GM18505 (cell line): Measurements from ENCODE around the gene ZNF513.
"Not testable (repeated sequence)": the region's sequence is repeated elsewhere in the genome, so short reads cannot be mapped to it uniquely, and the experiment has no call there.

Experiments
- ATAC-seq: cut with Tn5 transposase; IDR thresholded peaks from one replicate; pipeline ENCODE4 v1.9.1; 2021; ENCODE audit not compliant: unreplicated experiment
- POLR2A ChIP-seq: IDR thresholded peaks from 4 replicates; pipeline ENCODE4 v1.6.1; 2011; ENCODE audit warnings: borderline replicate concordance; ENCODE audit not compliant: insufficient read depth, insufficient read length; ENCODE audit errors: extremely low read depth

The ZNF513 gene

GRCh38 chr2:27380626-27381545 is at the start of gene ZNF513:
ZNF513 (minus strand) TSS chr2:27380734; CDS start chr2:27380526, 208 bp downstream.
- peak; percentile 80 for ATAC-seq
- TF ChIP-seq POLR2A = peak; percentile 77

- TF ChIP-seq POLR2A = no peak
- peak; percentile 58 for ATAC-seq
These were observed 48.5 kb upstream of the ZNF513 start for GRCh38 chr2:27428978-27429541.

- peak; percentile 90 for TF ChIP-seq POLR2A
- ATAC-seq = peak; percentile 84
These were observed 47.9 kb upstream of the ZNF513 start, which contains the start of gene NRBP1 for GRCh38 chr2:27428213-27428977. NRBP1 (plus strand) TSS chr2:27428631; CDS start chr2:27433274, 4,643 bp downstream.

- no peak for TF ChIP-seq POLR2A
- ATAC-seq = no peak
These were observed 47.3 kb upstream of the ZNF513 start for GRCh38 chr2:27427863-27428212.

GRCh38 chr2:27425039-27425438 is 44.5 kb upstream of the ZNF513 start:
- ATAC-seq = not testable (repeated sequence)

DNA sequence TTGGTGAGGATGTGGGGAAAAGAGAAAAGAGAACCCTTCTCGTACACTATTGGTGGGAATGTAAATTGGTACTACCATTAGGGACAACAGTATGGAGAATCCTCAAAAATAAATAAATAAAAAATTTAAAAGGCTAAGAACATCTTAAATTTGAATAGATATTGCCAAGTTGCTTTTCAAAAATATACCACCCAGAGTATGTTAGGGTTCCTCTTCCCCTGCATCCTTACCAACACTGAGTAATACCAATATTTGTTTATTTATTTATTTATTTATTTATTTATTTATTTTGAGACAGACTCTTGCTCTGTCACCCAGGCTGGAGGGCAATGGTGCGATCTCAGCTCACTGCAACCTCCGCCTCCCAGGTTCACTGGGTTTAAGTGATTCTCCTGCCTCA is 42.4 kb upstream of the ZNF513 start:
- ATAC-seq = no peak
- no peak for TF ChIP-seq POLR2A

GRCh38 chr2:27421660-27422250 is 41.2 kb upstream of the ZNF513 start:
- no peak for ATAC-seq
- no peak for TF ChIP-seq POLR2A

DNA sequence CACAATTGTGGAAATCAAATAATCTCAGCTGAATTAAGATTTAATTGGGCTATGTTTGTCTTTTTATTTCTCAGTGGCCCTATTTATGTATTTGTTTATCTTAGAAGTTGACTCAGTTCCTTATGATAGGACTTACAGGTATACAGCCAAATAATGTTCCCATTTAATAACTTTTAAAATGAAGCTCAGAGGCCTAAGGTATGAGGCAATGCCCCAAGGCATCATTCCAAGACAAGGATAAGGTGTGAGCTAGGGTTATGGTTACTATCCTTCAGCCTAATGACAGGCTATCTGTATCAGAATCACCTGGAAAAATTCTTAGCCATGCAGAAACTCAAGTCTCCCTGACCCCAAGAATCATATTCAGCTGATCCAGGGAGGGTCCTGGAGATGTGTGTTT is 40.5 kb upstream of the ZNF513 start:
- ATAC-seq = no peak
- TF ChIP-seq POLR2A = no peak

GRCh38 chr2:27416151-27416550 is 35.6 kb upstream of the ZNF513 start:
- TF ChIP-seq POLR2A = no peak
- ATAC-seq = no peak

DNA sequence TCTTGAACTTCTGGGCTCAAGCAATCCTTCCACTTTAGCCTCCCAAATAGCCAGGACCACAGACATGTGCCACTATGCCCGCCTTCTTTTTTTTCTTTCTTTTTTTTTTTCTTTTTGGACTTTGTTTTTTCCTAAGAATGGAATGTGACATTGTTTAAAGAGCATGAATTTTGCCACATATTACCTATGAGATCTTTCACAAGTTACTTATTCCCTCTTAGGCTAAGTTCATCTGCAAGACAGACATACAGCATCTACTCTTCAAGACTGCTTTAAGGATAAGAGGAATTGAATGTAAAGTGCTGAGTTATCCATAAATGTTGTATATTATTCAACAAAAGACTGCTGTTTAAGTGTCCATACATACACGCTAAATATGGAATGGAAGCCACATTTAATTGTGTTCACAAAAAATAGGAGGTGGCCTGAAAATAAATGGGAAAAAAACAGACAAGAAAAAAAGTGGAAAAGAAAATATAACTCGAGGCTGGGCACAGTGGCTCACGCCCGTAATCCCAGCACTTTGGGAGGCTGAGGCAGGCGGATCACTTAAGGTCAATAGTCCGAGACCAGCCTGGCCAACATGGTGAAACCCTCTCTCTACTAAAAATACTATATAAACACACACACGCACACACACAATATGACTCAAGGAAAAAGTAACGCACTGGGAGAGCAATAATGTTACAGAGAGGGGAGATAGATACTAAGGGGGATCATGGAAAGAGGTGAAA is 32.1 kb upstream of the ZNF513 start:
- no peak for TF ChIP-seq POLR2A
- no peak for ATAC-seq

- TF ChIP-seq POLR2A = peak; percentile 95
- peak; percentile 89 for ATAC-seq
These were observed 29.0 kb upstream of the ZNF513 start, which contains the start of gene PPM1G for GRCh38 chr2:27409321-27410073. PPM1G (minus strand) TSS chr2:27409591; CDS start chr2:27409422, 169 bp downstream.
